ENCODE data around the gene ELK4.

- no peak for TF ChIP-seq TAF1 (IDR thresholded peaks at IDR 0.05; ENCODE audit: low read depth)
- no peak for TF ChIP-seq FOXM1 (IDR thresholded peaks at IDR 0.05; ENCODE audit: borderline replicate concordance, low read depth)
- TF ChIP-seq CEBPB (IDR thresholded peaks at IDR 0.05): no peak
- no peak for TF ChIP-seq RAD21 (IDR thresholded peaks at IDR 0.05; ENCODE audit: low read depth)
- TF ChIP-seq YY1 (IDR thresholded peaks at IDR 0.05; ENCODE audit: low read depth): no peak
- no peak for TF ChIP-seq REST (IDR thresholded peaks at IDR 0.05; ENCODE audit: low read depth)
- TF ChIP-seq MAX (IDR thresholded peaks at IDR 0.05): no peak
- TF ChIP-seq USF1 (IDR thresholded peaks at IDR 0.05): no peak
- no peak for TF ChIP-seq EGR1 (IDR thresholded peaks at IDR 0.05)
Measured at GRCh38 chr1:205593532-205593931, 38.3 kb downstream of the ELK4 start.

All from Ishikawa (cell line).